Gastroesophageal sphincter (tissue), 4 donors: ENCODE measurements around the gene DDX31. TPM values are rescaled to one million over a fixed set of nuclear protein-coding genes. Genes with fewer than 3 reads are reported as not detected.

Source experiments
- ATAC-seq: fragments of 150-250 bp; one replicate; pipeline ENCODE4 v1.9.1; 2016; ENCODE audit warnings: mild to moderate bottlenecking, moderate library complexity
- H3K27ac ChIP-seq, 4 donors: fragments of 200-600 bp; sonication (generic) in 3 of 4; 1 replicate in 3 of 4; 2 replicates in 1 of 4; pipeline ENCODE4 v1.5.1; 2016 to 2019
- H3K27me3 ChIP-seq: fragments of 200-600 bp; sonication (generic); one replicate; pipeline ENCODE4 v1.5.1; 2019
- H3K36me3 ChIP-seq, 2 donors: fragments of 200-600 bp; sonication (generic); one replicate each; pipeline ENCODE4 v1.5.1; 2019; ENCODE audit warnings: control low read depth in 1 of 2
- H3K4me1 ChIP-seq, 3 donors: fragments of 200-600 bp; sonication (generic); 1 replicate in 2 of 3; 2 replicates in 1 of 3; pipeline ENCODE4 v1.5.1; 2016 to 2019; ENCODE audit warnings: control low read depth in 2 of 3
- H3K4me3 ChIP-seq, 2 donors: fragments of 200-600 bp; sonication (generic); one replicate each; pipeline ENCODE4 v1.5.1; 2019; ENCODE audit warnings: mild to moderate bottlenecking in 1 of 2, moderate library complexity in 1 of 2
- H3K9me3 ChIP-seq, 3 donors: fragments of 200-600 bp; sonication (generic); one replicate each; pipeline ENCODE4 v1.5.1; 2017 to 2019; ENCODE audit warnings: control low read depth in 2 of 3
- EP300 ChIP-seq: sonication (generic); formaldehyde crosslinking; IDR thresholded peaks from one replicate; pipeline ENCODE4 v1.6.1; 2017; ENCODE audit warnings: antibody characterized with exemption, mild to moderate bottlenecking
- POLR2A ChIP-seq, 2 donors: fragments of 450-650 bp; IDR thresholded peaks; one replicate each; pipeline ENCODE4 v1.6.1; 2017; ENCODE audit warnings: antibody characterized with exemption in 2 of 2, mild to moderate bottlenecking in 2 of 2, moderate library complexity in 1 of 2
- POLR2AphosphoS5 ChIP-seq: sonication (generic); formaldehyde crosslinking; IDR thresholded peaks from one replicate; pipeline ENCODE4 v1.6.1; 2017; ENCODE audit warnings: antibody characterized with exemption
- WGBS, 2 donors: methylation state at CpG; one replicate each; pipeline ENCODE4 v1.1.5; 2018; ENCODE audit warnings: low coverage in 1 of 2; 5-methylcytosine and 5-hydroxymethylcytosine counted together
- total RNA-seq, 4 donors: library from RNA; depleted of rRNA; stranded (reverse); fragments of >200 nt; gene quantifications; one replicate each; pipeline ENCODE4 v1.1.0, GENCODE V29; 2016
- TF ChIP-seq, protein P1 (sequence below), 4 experiments: fragments of 200-600 bp in 2 of 4; fragments of 450-650 bp in 2 of 4; sonication (generic) in 1 of 4; IDR thresholded peaks; one replicate each; pipeline ENCODE4 v1.5.1; 2017 to 2019; ENCODE audit warnings: antibody characterized with exemption in 4 of 4, mild to moderate bottlenecking in 2 of 4, moderate library complexity in 2 of 4

The DDX31 gene
- total RNA-seq, 4 donors from 2014 or later = 8.3 to 10.3 (median 9.3) TPM

DNA sequence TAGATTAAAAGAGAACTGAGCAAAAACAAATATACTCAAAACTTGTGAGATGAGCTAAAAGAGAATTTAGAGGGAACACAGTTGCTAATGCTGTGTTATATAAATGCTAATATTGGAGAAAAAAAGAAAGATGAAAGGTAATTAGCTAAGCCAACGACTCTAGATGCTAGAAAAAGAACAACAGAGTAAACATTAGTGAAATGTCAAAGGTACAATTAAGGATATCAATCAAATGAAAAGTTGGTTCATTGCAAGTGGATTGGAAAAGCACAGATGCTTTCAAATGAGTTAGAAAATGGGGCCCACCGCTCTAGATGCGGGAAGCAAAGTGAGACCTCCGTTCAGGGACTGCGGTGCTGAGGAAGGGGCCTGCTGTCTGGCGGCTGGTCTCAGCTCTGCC lies 105.3 kb downstream of the DDX31 start:
- H3K4me1 ChIP-seq = no peaks in the 10 kb centered on the region
- H3K36me3 ChIP-seq = peaks cover 0 to 5% of the 10 kb centered on the region in 2 donors
- TF ChIP-seq POLR2A (IDR thresholded peaks at IDR 0.05) (no peak), POLR2AphosphoS5 (no peak), EP300 (no peak)
- TF ChIP-seq, protein P1, sequence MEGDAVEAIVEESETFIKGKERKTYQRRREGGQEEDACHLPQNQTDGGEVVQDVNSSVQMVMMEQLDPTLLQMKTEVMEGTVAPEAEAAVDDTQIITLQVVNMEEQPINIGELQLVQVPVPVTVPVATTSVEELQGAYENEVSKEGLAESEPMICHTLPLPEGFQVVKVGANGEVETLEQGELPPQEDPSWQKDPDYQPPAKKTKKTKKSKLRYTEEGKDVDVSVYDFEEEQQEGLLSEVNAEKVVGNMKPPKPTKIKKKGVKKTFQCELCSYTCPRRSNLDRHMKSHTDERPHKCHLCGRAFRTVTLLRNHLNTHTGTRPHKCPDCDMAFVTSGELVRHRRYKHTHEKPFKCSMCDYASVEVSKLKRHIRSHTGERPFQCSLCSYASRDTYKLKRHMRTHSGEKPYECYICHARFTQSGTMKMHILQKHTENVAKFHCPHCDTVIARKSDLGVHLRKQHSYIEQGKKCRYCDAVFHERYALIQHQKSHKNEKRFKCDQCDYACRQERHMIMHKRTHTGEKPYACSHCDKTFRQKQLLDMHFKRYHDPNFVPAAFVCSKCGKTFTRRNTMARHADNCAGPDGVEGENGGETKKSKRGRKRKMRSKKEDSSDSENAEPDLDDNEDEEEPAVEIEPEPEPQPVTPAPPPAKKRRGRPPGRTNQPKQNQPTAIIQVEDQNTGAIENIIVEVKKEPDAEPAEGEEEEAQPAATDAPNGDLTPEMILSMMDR (IDR thresholded peaks at IDR 0.05) = no peak
- no peak overlapping the region for H3K4me3 ChIP-seq
- H3K27me3 ChIP-seq = peaks cover 71% of the 10 kb centered on the region
- 67 to 88% methylated on average over 6 of the region's 6 CpGs for WGBS, 2 donors
- no peak for ATAC-seq
- H3K27ac ChIP-seq = no peak overlapping the region
- H3K9me3 ChIP-seq = peaks cover 0 to 5% (median 0%) of the 10 kb centered on the region in 3 donors

DNA sequence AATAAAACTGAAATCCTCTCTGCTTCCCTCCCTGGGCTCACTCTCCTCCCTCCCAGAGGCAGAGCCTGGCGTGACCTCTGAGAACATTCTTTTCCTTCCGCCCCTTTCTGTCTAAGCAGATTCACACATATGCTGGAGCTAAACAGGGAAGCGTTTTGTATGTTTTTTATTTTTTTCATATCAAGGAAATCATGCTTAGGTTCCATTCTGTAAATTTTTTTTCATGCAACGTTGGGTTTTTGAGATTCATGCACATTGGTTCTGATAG lies 107.5 kb downstream of the DDX31 start:
- Histone ChIP-seq H3K4me3 (no peak overlapping the region), H3K27ac (no peak overlapping the region), H3K27me3 (peaks cover 78% of the 10 kb centered on the region), H3K4me1 (no peaks in the 10 kb centered on the region), H3K9me3 (peaks cover 0 to under 1% (median 0%) of the 10 kb centered on the region in 3 donors), H3K36me3 (peaks cover 0 to 1% of the 10 kb centered on the region in 2 donors)
- TF ChIP-seq EP300 (no peak), POLR2A (IDR thresholded peaks at IDR 0.05) (no peak), POLR2AphosphoS5 (no peak)
- TF ChIP-seq, protein P1 (IDR thresholded peaks at IDR 0.05) = no peak
- no peak for ATAC-seq
- 23 to 37% methylated on average over 4 of the region's 4 CpGs for WGBS, 2 donors

DNA sequence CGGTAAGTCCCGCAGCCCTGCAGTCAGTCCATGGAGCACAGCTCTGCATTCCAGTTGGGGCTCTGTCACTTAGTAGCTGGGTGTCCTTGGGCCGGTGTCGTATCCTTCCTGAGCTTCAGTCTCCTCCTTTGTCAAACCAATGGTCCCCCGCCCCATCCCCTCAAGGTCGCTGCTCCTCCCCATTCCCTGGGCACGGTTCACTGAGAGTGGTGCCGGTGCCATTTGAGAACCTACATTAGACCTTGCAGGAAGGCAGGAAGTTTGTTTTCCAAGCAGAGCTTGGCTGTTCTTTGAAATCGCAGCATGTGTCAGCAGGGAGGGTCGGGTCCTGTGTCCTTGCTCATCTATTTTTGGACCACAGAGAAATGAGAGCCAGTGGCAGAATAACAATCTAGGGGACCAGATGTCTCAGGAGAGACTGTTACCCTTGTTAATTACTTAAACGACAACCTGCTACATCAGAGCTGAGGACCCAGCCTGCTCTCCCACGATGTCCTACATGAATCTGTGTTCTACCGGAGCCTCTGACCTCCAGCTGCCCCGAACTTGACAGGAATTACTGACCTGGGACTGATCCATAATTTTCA lies 109.1 kb downstream of the DDX31 start:
- WGBS, 2 donors = 19 to 35% methylated on average over 2 to 8 of the region's 14 CpGs
- no peak for ATAC-seq
- Histone ChIP-seq H3K4me3 (no peak overlapping the region), H3K36me3 (no peaks in the 10 kb centered on the region), H3K9me3 (no peaks in the 10 kb centered on the region), H3K27ac (no peak overlapping the region), H3K4me1 (no peaks in the 10 kb centered on the region), H3K27me3 (peaks cover 78% of the 10 kb centered on the region)
- TF ChIP-seq POLR2A (IDR thresholded peaks at IDR 0.05) = no peak
- no peak for TF ChIP-seq EP300
- TF ChIP-seq, protein P1 (IDR thresholded peaks at IDR 0.05) = no peak
- TF ChIP-seq POLR2AphosphoS5 = no peak

DNA sequence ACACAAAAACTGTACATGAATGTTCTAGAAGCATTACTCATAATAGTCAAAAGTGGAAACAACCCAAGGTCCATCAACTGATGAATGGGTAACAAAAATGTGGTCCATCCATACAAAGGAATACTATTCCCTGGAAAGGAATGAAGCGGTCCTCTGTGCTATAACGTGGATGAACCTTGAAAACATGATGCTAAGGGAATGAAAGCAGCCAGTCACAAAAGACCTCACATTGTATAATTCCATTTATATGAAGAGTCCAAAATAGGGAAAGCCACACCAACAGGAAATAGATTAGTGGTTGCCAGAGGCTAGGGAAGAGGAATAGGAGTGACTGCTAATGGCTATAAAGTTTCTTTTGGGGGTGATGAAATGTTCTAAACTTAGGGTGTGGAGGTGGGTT lies 110.1 kb downstream of the DDX31 start:
- Histone ChIP-seq H3K27me3 (peaks cover 81% of the 10 kb centered on the region), H3K36me3 (no peaks in the 10 kb centered on the region), H3K9me3 (no peaks in the 10 kb centered on the region), H3K4me1 (no peaks in the 10 kb centered on the region), H3K27ac (no peak overlapping the region), H3K4me3 (no peak overlapping the region)
- no peak for ATAC-seq
- 89 to 90% methylated on average over 2 of the region's 2 CpGs for WGBS, 2 donors
- no peak for TF ChIP-seq POLR2AphosphoS5
- TF ChIP-seq EP300 = no peak
- no peak for TF ChIP-seq POLR2A (IDR thresholded peaks at IDR 0.05)
- TF ChIP-seq, protein P1 (IDR thresholded peaks at IDR 0.05) = no peak

DNA sequence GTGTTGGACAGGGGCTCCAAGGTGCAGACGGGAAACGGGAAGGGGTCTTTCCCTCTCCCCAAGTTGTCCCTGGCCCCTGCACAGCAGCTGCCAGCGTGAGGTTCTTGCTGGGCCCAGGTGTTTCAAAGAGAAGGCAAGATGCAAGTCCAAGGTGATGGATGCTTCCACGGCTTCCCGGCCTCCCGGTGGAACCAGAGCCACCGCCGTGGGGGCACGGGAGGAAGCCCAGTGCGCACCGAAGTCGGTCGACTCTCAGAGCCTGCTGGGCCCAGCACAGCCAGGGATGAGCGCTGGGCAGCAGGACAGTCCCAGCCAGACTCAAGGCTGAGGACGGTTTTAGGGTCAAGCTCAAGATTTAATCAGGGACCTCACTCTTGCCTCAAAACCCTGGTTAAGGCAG lies 112.6 kb downstream of the DDX31 start:
- no peaks in the 10 kb centered on the region for H3K36me3 ChIP-seq
- H3K27ac ChIP-seq = no peak overlapping the region
- no peaks in the 10 kb centered on the region for H3K9me3 ChIP-seq
- peaks cover 75% of the 10 kb centered on the region for H3K27me3 ChIP-seq
- no peaks in the 10 kb centered on the region for H3K4me1 ChIP-seq
- no peak for ATAC-seq
- no peak for TF ChIP-seq POLR2A (IDR thresholded peaks at IDR 0.05)
- no peak for TF ChIP-seq EP300
- TF ChIP-seq, protein P1 (IDR thresholded peaks at IDR 0.05) = no peak
- TF ChIP-seq POLR2AphosphoS5 = no peak
- WGBS, 2 donors = no CpG with 5 or more reads among the region's 15 CpGs
- no peak overlapping the region for H3K4me3 ChIP-seq
